IgD-negative memory B cell (primary cell): ENCODE data around the gene PRSS38. TPM values are rescaled to one million over a fixed set of nuclear protein-coding genes. Genes with fewer than 3 reads are reported as not detected.
A peak's percentile ranks its signal among the peaks of the same experiment; 100 is the strongest.

ENCODE experiments used
- H3K27ac Mint-ChIP-seq, 3 donors: one replicate each; pipeline ENCODE4 v1.8.0; 2020 to 2022; ENCODE audit warnings: mild to moderate bottlenecking in 3 of 3, mixed read lengths in 3 of 3, moderate library complexity in 1 of 3
- H3K27me3 Mint-ChIP-seq: one replicate; pipeline ENCODE4 v1.8.0; 2021; ENCODE audit warnings: mixed read lengths
- H3K36me3 Mint-ChIP-seq: one replicate; pipeline ENCODE4 v1.8.0; 2020; ENCODE audit warnings: mild to moderate bottlenecking, mixed read lengths
- H3K4me1 Mint-ChIP-seq, 3 donors: one replicate each; pipeline ENCODE4 v1.8.0; 2020 to 2022; ENCODE audit warnings: mixed read lengths in 3 of 3, mild to moderate bottlenecking in 1 of 3
- H3K4me3 Mint-ChIP-seq, 4 donors: one replicate each; pipeline ENCODE4 v1.8.0; 2020 to 2022; ENCODE audit warnings: mild to moderate bottlenecking in 4 of 4, mixed read lengths in 4 of 4, moderate library complexity in 3 of 4
- H3K9me3 Mint-ChIP-seq, 3 donors: one replicate each; pipeline ENCODE4 v1.8.0; 2020 to 2021; ENCODE audit warnings: mixed read lengths in 3 of 3, mild to moderate bottlenecking in 1 of 3
- polyA plus RNA-seq: library from polyadenylated mRNA; unstranded; fragments of 300-500 nt; fragmentation: Illumina TruSeq; gene quantifications from one replicate; pipeline ENCODE4 v1.2.3, GENCODE V29; 2021

The PRSS38 gene
- polyA plus RNA-seq, 1 donor from 2014 or later = not detected

DNA sequence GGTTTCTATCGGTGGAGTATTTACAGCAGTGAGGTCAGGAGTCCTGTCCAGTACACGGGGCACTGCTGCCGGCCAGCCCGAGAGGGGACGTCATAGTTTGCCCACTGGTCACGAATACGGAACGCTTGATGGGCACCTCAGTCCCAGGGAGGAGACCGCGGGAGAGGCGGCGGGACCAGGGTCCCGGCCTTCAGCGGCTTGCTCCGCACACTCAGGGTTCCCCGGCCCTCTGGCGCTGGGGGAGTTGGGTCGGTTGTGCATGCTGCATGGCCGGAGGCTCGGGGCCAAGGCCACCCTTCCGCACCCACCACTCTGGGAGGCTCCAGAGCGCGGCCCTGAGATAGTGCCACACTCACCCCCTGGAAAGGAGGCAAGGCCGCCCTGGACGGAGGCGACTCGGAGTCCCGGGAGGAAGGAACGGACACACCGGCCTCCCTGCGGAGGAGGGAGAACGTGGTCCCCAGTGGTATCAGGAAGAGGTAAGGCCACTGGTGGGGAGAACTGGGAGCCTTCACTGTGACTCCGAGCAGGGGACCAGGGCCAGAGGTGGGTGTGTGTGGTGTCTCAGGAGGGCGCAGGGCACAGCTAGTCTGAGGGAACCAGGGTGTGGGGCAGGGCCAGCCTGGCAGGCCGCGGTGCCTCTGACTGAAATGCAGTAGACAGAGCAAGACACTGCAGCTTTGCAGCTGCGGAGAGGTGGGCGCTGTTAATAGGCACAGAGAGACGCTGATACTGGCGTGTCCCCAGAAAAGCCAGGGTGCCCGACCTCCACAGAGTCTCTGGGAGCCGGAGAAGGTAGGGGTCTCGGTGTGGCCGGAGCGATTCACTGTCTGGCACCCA is 28.6 kb upstream of the PRSS38 start:
- H3K4me1 Mint-ChIP-seq = peaks cover 9 to 18% (median 13%) of the 10 kb centered on the region in 3 donors
- H3K4me3 Mint-ChIP-seq = peak overlapping the region; percentile 81 to 93 (median 92)
- H3K36me3 Mint-ChIP-seq = no peaks in the 10 kb centered on the region
- H3K27me3 Mint-ChIP-seq = peaks cover 2% of the 10 kb centered on the region
- peak overlapping the region in 2 of 3 donors; percentile 82 to 87 for H3K27ac Mint-ChIP-seq
- peaks cover 0 to 2% (median 0%) of the 10 kb centered on the region in 3 donors for H3K9me3 Mint-ChIP-seq

GRCh38 chr1:227787513-227788270 is 27.8 kb upstream of the PRSS38 start:
- peak overlapping the region; percentile 46 to 87 (median 82) for H3K27ac Mint-ChIP-seq
- no peaks in the 10 kb centered on the region for H3K36me3 Mint-ChIP-seq
- peak overlapping the region; percentile 81 to 93 (median 92) for H3K4me3 Mint-ChIP-seq
- peaks cover 9 to 18% (median 13%) of the 10 kb centered on the region in 3 donors for H3K4me1 Mint-ChIP-seq
- H3K27me3 Mint-ChIP-seq = peaks cover 2% of the 10 kb centered on the region
- H3K9me3 Mint-ChIP-seq = peaks cover 0 to 2% (median 0%) of the 10 kb centered on the region in 3 donors

DNA sequence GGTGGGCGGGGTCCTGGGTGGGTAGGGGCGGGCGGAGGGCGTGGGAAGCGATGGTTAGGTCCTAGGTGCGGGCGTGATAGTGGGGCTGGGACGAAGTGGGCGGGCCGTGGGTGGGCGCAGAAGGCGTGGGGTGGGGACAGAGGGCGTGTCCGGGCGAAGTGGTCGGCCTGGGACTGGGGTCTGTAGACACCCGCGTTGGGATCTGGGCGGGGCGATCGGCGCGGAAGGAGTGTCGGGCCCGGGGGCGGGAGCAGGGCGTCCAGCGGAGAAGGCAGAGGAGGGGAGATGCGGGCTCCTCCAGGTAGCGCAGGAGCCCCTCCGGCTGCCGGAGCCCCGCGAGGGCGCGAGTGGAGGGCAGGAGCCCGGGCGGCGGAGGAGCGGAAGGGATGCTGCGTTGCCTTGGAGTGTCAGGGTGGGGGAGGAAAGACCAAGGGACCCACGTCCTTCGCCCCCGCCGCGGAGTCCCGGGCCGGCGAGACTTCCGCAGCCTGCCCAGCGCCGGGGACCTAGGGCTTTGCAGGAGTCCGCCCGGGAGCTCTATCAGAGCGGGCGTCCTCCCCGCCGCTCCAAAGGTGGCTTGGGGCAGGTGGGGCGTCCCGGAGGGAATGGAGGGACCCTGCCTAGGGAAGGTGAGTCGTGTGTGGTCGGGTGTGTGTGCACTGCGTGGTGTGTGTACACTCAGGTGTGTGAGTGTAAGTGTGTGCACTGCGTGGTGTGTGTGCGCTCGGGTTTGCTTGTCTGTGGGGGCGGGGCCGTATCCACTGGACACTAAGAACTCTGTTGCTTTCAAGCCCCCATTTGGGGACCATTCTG is 27.0 kb upstream of the PRSS38 start:
- Mint-ChIP-seq H3K27me3 (peaks cover 2% of the 10 kb centered on the region), H3K27ac (peak overlapping the region in 2 of 3 donors; percentile 12 to 71), H3K9me3 (peaks cover 0 to 2% (median 0%) of the 10 kb centered on the region in 3 donors), H3K4me3 (peak overlapping the region; percentile 81 to 95 (median 92)), H3K36me3 (no peaks in the 10 kb centered on the region), H3K4me1 (peaks cover 4 to 18% (median 13%) of the 10 kb centered on the region in 3 donors)

- Mint-ChIP-seq H3K4me1 (peaks cover 4 to 18% (median 13%) of the 10 kb centered on the region in 3 donors), H3K9me3 (peaks cover 0 to 2% (median 0%) of the 10 kb centered on the region in 3 donors), H3K27ac (peak overlapping the region in 1 of 3 donors; percentile 71)
Observed at GRCh38 chr1:227789084-227790033, 26.1 kb upstream of the PRSS38 start.

DNA sequence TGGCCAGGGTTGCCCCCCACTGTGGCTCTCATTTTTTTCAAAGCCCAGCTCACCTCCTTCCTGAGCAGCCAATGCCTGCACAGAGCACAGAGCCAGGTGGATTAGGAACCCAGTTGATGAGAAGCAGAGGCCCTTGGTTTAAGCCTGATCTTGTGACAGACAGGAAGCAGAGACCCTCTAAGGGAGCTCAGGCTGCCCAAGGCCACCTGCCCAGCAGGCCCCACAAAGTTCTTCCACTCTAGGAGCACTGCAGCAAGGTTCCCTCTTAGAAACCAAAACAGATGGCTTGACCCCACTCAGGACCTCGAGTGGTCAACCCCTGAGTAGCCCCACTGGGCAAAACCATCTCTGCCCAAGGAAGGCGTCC is 25.5 kb upstream of the PRSS38 start:
- H3K4me3 Mint-ChIP-seq = peak overlapping the region in 2 of 4 donors; percentile 81 to 92

More at GRCh38 chr1:227789084-227790033, 26.1 kb upstream of the PRSS38 start:
- Mint-ChIP-seq H3K27me3 (peaks cover 4% of the 10 kb centered on the region), H3K36me3 (no peaks in the 10 kb centered on the region), H3K4me3 (peak overlapping the region; percentile 24 to 95 (median 86))

GRCh38 chr1:227790868-227791267 is 24.6 kb upstream of the PRSS38 start:
- Mint-ChIP-seq H3K9me3 (no peaks in the 10 kb centered on the region), H3K4me1 (peaks cover 0 to 12% (median 10%) of the 10 kb centered on the region in 3 donors), H3K4me3 (peak overlapping the region in 1 of 4 donors; percentile 43), H3K27me3 (peaks cover 1% of the 10 kb centered on the region), H3K36me3 (no peaks in the 10 kb centered on the region), H3K27ac (no peak overlapping the region)

More for the DNA sequence above, 25.5 kb upstream of the PRSS38 start:
- Mint-ChIP-seq H3K36me3 (no peaks in the 10 kb centered on the region), H3K4me1 (peaks cover 4 to 18% (median 13%) of the 10 kb centered on the region in 3 donors), H3K27ac (peak overlapping the region in 1 of 3 donors; percentile 63), H3K9me3 (peaks cover 0 to 2% (median 0%) of the 10 kb centered on the region in 3 donors), H3K27me3 (peaks cover 4% of the 10 kb centered on the region)

GRCh38 chr1:227791425-227792143 is 23.9 kb upstream of the PRSS38 start:
- H3K9me3 Mint-ChIP-seq = no peaks in the 10 kb centered on the region

DNA sequence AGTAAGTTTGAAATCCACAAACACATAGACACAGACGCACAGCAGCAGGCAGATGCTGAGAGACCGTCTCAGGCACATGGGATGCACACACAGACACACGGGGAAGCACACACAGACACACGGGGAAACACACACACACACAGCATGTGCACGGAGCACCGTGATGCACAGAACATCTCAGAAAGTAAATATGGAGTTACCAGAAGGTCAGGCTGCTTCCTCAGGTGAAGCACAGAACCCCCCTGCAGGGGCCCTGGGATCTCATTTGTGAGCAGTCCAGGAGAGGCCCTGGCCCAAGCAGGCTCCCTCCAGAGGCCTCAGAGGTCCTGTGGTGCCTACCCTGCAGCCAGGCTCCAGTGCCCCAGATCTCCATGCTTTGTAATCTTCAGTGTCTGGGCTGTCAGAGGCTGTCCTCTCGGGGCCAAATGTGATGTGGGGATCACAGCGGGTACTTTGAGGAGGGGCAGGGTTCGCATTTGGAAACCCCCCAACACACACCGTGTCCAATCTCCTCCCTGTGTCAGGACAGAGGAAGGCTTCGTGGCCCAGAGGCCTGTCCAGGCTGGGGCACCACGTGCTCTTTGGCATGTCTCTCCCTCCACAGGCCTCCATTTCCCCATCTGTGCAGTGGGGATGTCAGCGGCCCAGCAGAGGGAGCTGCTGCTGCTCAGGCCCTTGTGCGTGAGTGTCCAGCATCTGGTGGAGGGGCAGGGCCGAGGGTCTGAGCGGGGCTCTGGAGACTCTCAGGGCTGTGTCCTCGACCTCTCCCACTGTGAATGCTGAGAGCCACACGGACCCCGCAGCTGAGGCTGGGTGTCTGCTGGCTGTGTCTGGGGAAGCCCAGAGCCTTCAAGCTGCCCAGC is 23.0 kb upstream of the PRSS38 start:
- H3K36me3 Mint-ChIP-seq = no peaks in the 10 kb centered on the region
- peaks cover 4% of the 10 kb centered on the region for H3K27me3 Mint-ChIP-seq
- H3K4me3 Mint-ChIP-seq = no peak overlapping the region
- H3K27ac Mint-ChIP-seq = no peak overlapping the region
- peaks cover 0 to 4% (median 2%) of the 10 kb centered on the region in 3 donors for H3K4me1 Mint-ChIP-seq
- H3K9me3 Mint-ChIP-seq = no peaks in the 10 kb centered on the region

More at GRCh38 chr1:227791425-227792143, 23.9 kb upstream of the PRSS38 start:
- Mint-ChIP-seq H3K36me3 (no peaks in the 10 kb centered on the region), H3K27ac (no peak overlapping the region), H3K27me3 (peaks cover 4% of the 10 kb centered on the region), H3K4me1 (peaks cover 0 to 7% (median 7%) of the 10 kb centered on the region in 3 donors), H3K4me3 (peak overlapping the region in 1 of 4 donors; percentile 43)

- peaks cover 6% of the 10 kb centered on the region for H3K27me3 Mint-ChIP-seq
- no peak overlapping the region for H3K4me3 Mint-ChIP-seq
- peaks cover 0 to 4% (median 2%) of the 10 kb centered on the region in 3 donors for H3K4me1 Mint-ChIP-seq
- no peaks in the 10 kb centered on the region for H3K9me3 Mint-ChIP-seq
- H3K36me3 Mint-ChIP-seq = no peaks in the 10 kb centered on the region
- H3K27ac Mint-ChIP-seq = no peak overlapping the region
Observed at GRCh38 chr1:227793079-227793947, 22.2 kb upstream of the PRSS38 start.

- H3K27me3 Mint-ChIP-seq = peaks cover 6% of the 10 kb centered on the region
- no peak overlapping the region for H3K27ac Mint-ChIP-seq
- no peak overlapping the region for H3K4me3 Mint-ChIP-seq
- H3K9me3 Mint-ChIP-seq = no peaks in the 10 kb centered on the region
- no peaks in the 10 kb centered on the region for H3K4me1 Mint-ChIP-seq
- no peaks in the 10 kb centered on the region for H3K36me3 Mint-ChIP-seq
Observed at GRCh38 chr1:227793948-227794816, 21.3 kb upstream of the PRSS38 start.

DNA sequence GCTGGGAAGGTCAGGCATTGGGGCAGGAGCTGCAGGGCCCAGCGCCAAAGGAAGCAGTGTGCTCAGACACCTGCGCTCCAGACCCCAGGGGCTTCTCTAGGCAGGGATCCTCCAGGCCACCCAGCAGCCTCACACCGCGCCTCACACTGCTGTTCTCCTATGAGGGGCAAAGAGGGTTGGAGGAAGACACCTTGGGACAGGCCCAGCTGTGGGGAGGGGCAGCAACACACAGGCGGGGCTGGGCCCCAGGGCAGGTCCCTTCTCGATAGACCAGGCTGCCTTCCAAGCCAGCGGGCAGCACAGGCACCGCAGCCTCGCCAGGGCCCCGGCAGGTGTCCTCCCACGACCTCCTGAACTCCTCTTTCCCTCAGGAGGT is 20.7 kb upstream of the PRSS38 start:
- Mint-ChIP-seq H3K27ac (no peak overlapping the region), H3K9me3 (peaks cover 0 to under 1% (median 0%) of the 10 kb centered on the region in 3 donors)

More for the DNA sequence above, 20.7 kb upstream of the PRSS38 start:
- Mint-ChIP-seq H3K4me1 (no peaks in the 10 kb centered on the region), H3K36me3 (no peaks in the 10 kb centered on the region), H3K4me3 (no peak overlapping the region), H3K27me3 (peaks cover 6% of the 10 kb centered on the region)
